ENCODE results near the gene SMPX. TPM values are rescaled to one million over a fixed set of nuclear protein-coding genes. Genes with fewer than 3 reads are reported as not detected.

SMPX gene
- not detected in 2 replicates for total RNA-seq

GRCh38 chrX:21757960-21758359 lies at the start of gene SMPX:
SMPX (minus strand) TSS chrX:21758116; CDS start chrX:21754290, 3,826 bp downstream.

GRCh38 chrX:21658152-21658737 lies 99.7 kb downstream of the SMPX start, which contains the start of gene KLHL34:
KLHL34 (minus strand) TSS chrX:21658330; CDS start chrX:21657788, 542 bp downstream.

Other genes starting within 250 kb of the SMPX start
- gene KLHL34, start 99.8 kb downstream of the SMPX start, total RNA-seq: not detected in 2 replicates
- gene MBTPS2, start 81.5 kb upstream of the SMPX start, total RNA-seq: 12.1 and 13.5 TPM in 2 replicates
- gene YY2, start 97.9 kb upstream of the SMPX start, total RNA-seq: 0.56 and 2.3 TPM in 2 replicates
- 32.6 and 39.1 TPM in 2 replicates for gene SMS, start 182.6 kb upstream of the SMPX start, total RNA-seq

All from cardiac ventricle fibroblast (primary cell).